Stimulated activated CD4-positive, alpha-beta T cell treated with anti-CD3 and anti-CD28 coated beads, Interleukin-4, amount 100 ng/mL, for 24 hours (primary cell): ENCODE data around the gene PSMC3IP.
A peak's percentile ranks its signal among the peaks of the same experiment; 100 is the strongest.

Experiments
- DNase-seq: peaks from one replicate; pipeline ENCODE4 v3.0.0-alpha.2; 2020

PSMC3IP gene

GRCh38 chr17:42584880-42585279 lies 7.4 kb upstream of the PSMC3IP start:
- no peak for DNase-seq

GRCh38 chr17:42581744-42582270 lies 4.3 kb upstream of the PSMC3IP start:
- DNase-seq: no peak

GRCh38 chr17:42579794-42580551 lies 2.4 kb upstream of the PSMC3IP start:
- no peak for DNase-seq

GRCh38 chr17:42578282-42578869 lies 847 bp upstream of the PSMC3IP start:
- DNase-seq: peak; percentile 77

GRCh38 chr17:42577140-42577531 lies 393 bp downstream of the PSMC3IP start:
- DNase-seq: no peak

GRCh38 chr17:42574463-42574862 lies 3.1 kb downstream of the PSMC3IP start:
- DNase-seq: no peak

- DNase-seq: no peak
Measured at GRCh38 chr17:42573095-42573494, 4.4 kb downstream of the PSMC3IP start.

GRCh38 chr17:42571435-42572225 lies 5.9 kb downstream of the PSMC3IP start:
- DNase-seq: no peak

GRCh38 chr17:42568341-42569111 lies 9.0 kb downstream of the PSMC3IP start:
- no peak for DNase-seq

GRCh38 chr17:42566883-42567573 lies 10.5 kb downstream of the PSMC3IP start, which contains the start of gene MLX:
TSS of gene MLX (plus strand) at chr17:42567100. CDS start at chr17:42567125, 25 bp downstream.
- peak; percentile 92 for DNase-seq

GRCh38 chr17:42566215-42566882 lies 11.2 kb downstream of the PSMC3IP start:
- no peak for DNase-seq

GRCh38 chr17:42565523-42566214 lies 11.9 kb downstream of the PSMC3IP start:
- DNase-seq: no peak

- DNase-seq: no peak
Measured at GRCh38 chr17:42564815-42565522, 12.6 kb downstream of the PSMC3IP start.

GRCh38 chr17:42563950-42564349 lies 13.6 kb downstream of the PSMC3IP start:
- no peak for DNase-seq

GRCh38 chr17:42563543-42563942 lies 14.0 kb downstream of the PSMC3IP start:
- no peak for DNase-seq

- no peak for DNase-seq
Measured at GRCh38 chr17:42563143-42563509, 14.4 kb downstream of the PSMC3IP start.

- DNase-seq: peak; percentile 30
Measured at GRCh38 chr17:42562388-42563142, 15.0 kb downstream of the PSMC3IP start.

GRCh38 chr17:42561897-42562387 lies 15.6 kb downstream of the PSMC3IP start, which contains the start of gene COASY:
TSS of gene COASY (plus strand) at chr17:42562148. CDS start at chr17:42562623, 475 bp downstream.
- peak; percentile 95 for DNase-seq

- DNase-seq: no peak
Measured at GRCh38 chr17:42560246-42560645, 17.3 kb downstream of the PSMC3IP start.
